PFSK-1 (cell line): ENCODE results near the gene NACAD.

Experiments used
- FOXP2 ChIP-seq: optimal IDR thresholded peaks from 2 replicates; pipeline ENCODE3; 2011; ENCODE audit warnings: borderline replicate concordance, control low read depth, inconsistent platforms; ENCODE audit not compliant: insufficient read depth; ENCODE audit errors: extremely low read length, extremely low read depth
- POLR2AphosphoS5 ChIP-seq: IDR thresholded peaks from 2 replicates; pipeline ENCODE4 v1.6.1; 2012; ENCODE audit warnings: low read depth, mild to moderate bottlenecking, control low read depth, low read length, moderate library complexity
- REST ChIP-seq, 2 experiments: IDR thresholded peaks; 2 replicates each; pipeline versions ENCODE4 v1.6.1 to v1.8.0; 2011 to 2012; ENCODE audit warnings: low read depth in 2 of 2, low read length in 2 of 2, control low read depth in 1 of 2, inconsistent platforms in 1 of 2, mild to moderate bottlenecking in 1 of 2, moderate library complexity in 1 of 2; ENCODE audit not compliant: insufficient read depth in 1 of 2
- SIN3A ChIP-seq: IDR thresholded peaks from 2 replicates; pipeline ENCODE4 v1.6.1; 2012; ENCODE audit warnings: mild to moderate bottlenecking, low read length, moderate library complexity, borderline replicate concordance; ENCODE audit not compliant: insufficient read depth
- TAF1 ChIP-seq: IDR thresholded peaks from 2 replicates; pipeline ENCODE4 v1.6.1; 2012; ENCODE audit warnings: low read length, control low read depth, borderline replicate concordance; ENCODE audit not compliant: insufficient read depth

NACAD gene

GRCh38 chr7:45082031-45082830 lies 6.5 kb downstream of the NACAD start:
- no peak for TF ChIP-seq FOXP2
- TF ChIP-seq POLR2AphosphoS5: no peak
- TF ChIP-seq TAF1: no peak
- TF ChIP-seq SIN3A: no peak
- TF ChIP-seq REST (IDR thresholded peaks at IDR 0.05; ENCODE audit: insufficient read depth in 1 of 2, low read depth in 2 of 2, low read length in 2 of 2): no peak

GRCh38 chr7:45081670-45081974 lies 7.1 kb downstream of the NACAD start:
- no peak for TF ChIP-seq FOXP2
- TF ChIP-seq SIN3A: no peak
- no peak for TF ChIP-seq POLR2AphosphoS5
- no peak for TF ChIP-seq TAF1
- no peak for TF ChIP-seq REST (IDR thresholded peaks at IDR 0.05; ENCODE audit: insufficient read depth in 1 of 2, low read depth in 2 of 2, low read length in 2 of 2)

GRCh38 chr7:45080958-45081669 lies 7.7 kb downstream of the NACAD start:
- no peak for TF ChIP-seq POLR2AphosphoS5
- no peak for TF ChIP-seq TAF1
- no peak for TF ChIP-seq REST (IDR thresholded peaks at IDR 0.05; ENCODE audit: insufficient read depth in 1 of 2, low read depth in 2 of 2, low read length in 2 of 2)
- TF ChIP-seq SIN3A: no peak

- TF ChIP-seq SIN3A (no peak), REST (IDR thresholded peaks at IDR 0.05; ENCODE audit: insufficient read depth in 1 of 2, low read depth in 2 of 2, low read length in 2 of 2) (no peak), FOXP2 (no peak), POLR2AphosphoS5 (no peak), TAF1 (no peak)
Observed at GRCh38 chr7:45080265-45080957, 8.4 kb downstream of the NACAD start.
